Neural crest cell (in vitro differentiated cells): ENCODE measurements around the gene SYS1. TPM values are rescaled to one million over a fixed set of nuclear protein-coding genes. Genes with fewer than 3 reads are reported as not detected.

Experiments used
- DNase-seq: peaks from one replicate; pipeline ENCODE4 v3.0.0; 2021; ENCODE audit warnings: low read depth, mixed read lengths, low spot score
- H3K27ac Mint-ChIP-seq: one replicate; pipeline ENCODE4 v1.8.0; 2021; ENCODE audit warnings: mild to moderate bottlenecking, mixed read lengths; ENCODE audit not compliant: unreplicated experiment
- H3K27me3 Mint-ChIP-seq: 2 replicates; pipeline ENCODE4 v1.8.0; 2021; ENCODE audit warnings: low read depth, mild to moderate bottlenecking, mixed read lengths
- H3K36me3 Mint-ChIP-seq: 2 replicates; pipeline ENCODE4 v1.8.0; 2021; ENCODE audit warnings: low read depth, mild to moderate bottlenecking, mixed read lengths
- H3K4me1 Mint-ChIP-seq: 2 replicates; pipeline ENCODE4 v1.8.0; 2021; ENCODE audit warnings: mixed read lengths
- H3K4me3 Mint-ChIP-seq: one replicate; pipeline ENCODE4 v1.8.0; 2021; ENCODE audit warnings: mild to moderate bottlenecking, mixed read lengths
- H3K9me3 Mint-ChIP-seq: 2 replicates; pipeline ENCODE4 v1.8.0; 2021; ENCODE audit warnings: mixed read lengths
- CTCF ChIP-seq: fragments of 200-600 bp; sonication (generic); conservative IDR thresholded peaks from 2 replicates; pipeline ENCODE4 v1.5.0; 2021; ENCODE audit warnings: antibody characterized with exemption, mild to moderate bottlenecking
- total RNA-seq: library from RNA; stranded (reverse); gene quantifications from 2 replicates; pipeline ENCODE4 v1.2.1, GENCODE V29; 2021

The SYS1 gene
- total RNA-seq, 1 donor from 2014 or later = 24.6 TPM

- DNase-seq = no peak
- H3K36me3 Mint-ChIP-seq = no peaks in the 10 kb centered on the region
- peaks cover 2% of the 10 kb centered on the region for H3K27me3 Mint-ChIP-seq
- TF ChIP-seq CTCF = no peak
- no peak overlapping the region for H3K4me3 Mint-ChIP-seq
- no peak overlapping the region for H3K27ac Mint-ChIP-seq
- H3K4me1 Mint-ChIP-seq = no peaks in the 10 kb centered on the region
- no peaks in the 10 kb centered on the region for H3K9me3 Mint-ChIP-seq
Measured at GRCh38 chr20:45354423-45355208, 8.3 kb upstream of the SYS1 start.

GRCh38 chr20:45355209-45356084 is 7.5 kb upstream of the SYS1 start:
- Mint-ChIP-seq H3K9me3 (no peaks in the 10 kb centered on the region), H3K36me3 (no peaks in the 10 kb centered on the region), H3K4me3 (no peak overlapping the region), H3K27ac (no peak overlapping the region), H3K27me3 (peaks cover 2% of the 10 kb centered on the region), H3K4me1 (no peaks in the 10 kb centered on the region)
- no peak for TF ChIP-seq CTCF
- no peak for DNase-seq

- Mint-ChIP-seq H3K9me3 (no peaks in the 10 kb centered on the region), H3K4me1 (peaks cover 6% of the 10 kb centered on the region), H3K4me3 (no peak overlapping the region), H3K27ac (no peak overlapping the region), H3K27me3 (no peaks in the 10 kb centered on the region), H3K36me3 (no peaks in the 10 kb centered on the region)
- TF ChIP-seq CTCF = no peak
- no peak for DNase-seq
Measured at GRCh38 chr20:45358282-45359068, 4.5 kb upstream of the SYS1 start.

- DNase-seq = no peak
- no peak overlapping the region for H3K27ac Mint-ChIP-seq
- H3K4me3 Mint-ChIP-seq = no peak overlapping the region
- no peak for TF ChIP-seq CTCF
- no peaks in the 10 kb centered on the region for H3K27me3 Mint-ChIP-seq
- H3K36me3 Mint-ChIP-seq = no peaks in the 10 kb centered on the region
- peaks cover 11% of the 10 kb centered on the region for H3K4me1 Mint-ChIP-seq
- H3K9me3 Mint-ChIP-seq = no peaks in the 10 kb centered on the region
Measured at GRCh38 chr20:45359069-45359405, 3.9 kb upstream of the SYS1 start.

- Mint-ChIP-seq H3K27ac (no peak overlapping the region), H3K36me3 (no peaks in the 10 kb centered on the region), H3K4me1 (peaks cover 14% of the 10 kb centered on the region), H3K27me3 (no peaks in the 10 kb centered on the region), H3K9me3 (no peaks in the 10 kb centered on the region), H3K4me3 (no peak overlapping the region)
- no peak for DNase-seq
- TF ChIP-seq CTCF = no peak
Measured at GRCh38 chr20:45359406-45360148, 3.4 kb upstream of the SYS1 start.
